Skin of body (tissue), 2 donors: ENCODE measurements around the gene ATP2C2. TPM values are rescaled to one million over a fixed set of nuclear protein-coding genes. Genes with fewer than 3 reads are reported as not detected.

Experiments used
- DNase-seq: peaks from one replicate; lab custom pipeline; 2025; lab: John Stamatoyannopoulos, UW
- total RNA-seq: library from RNA; depleted of rRNA; stranded (reverse); fragments of >200 nt; gene quantifications from one replicate; pipeline ENCODE4 v1.2.3, GENCODE V29; 2014

Gene ATP2C2
- total RNA-seq, 1 donor from 2014 or later: 25.9 TPM

DNA sequence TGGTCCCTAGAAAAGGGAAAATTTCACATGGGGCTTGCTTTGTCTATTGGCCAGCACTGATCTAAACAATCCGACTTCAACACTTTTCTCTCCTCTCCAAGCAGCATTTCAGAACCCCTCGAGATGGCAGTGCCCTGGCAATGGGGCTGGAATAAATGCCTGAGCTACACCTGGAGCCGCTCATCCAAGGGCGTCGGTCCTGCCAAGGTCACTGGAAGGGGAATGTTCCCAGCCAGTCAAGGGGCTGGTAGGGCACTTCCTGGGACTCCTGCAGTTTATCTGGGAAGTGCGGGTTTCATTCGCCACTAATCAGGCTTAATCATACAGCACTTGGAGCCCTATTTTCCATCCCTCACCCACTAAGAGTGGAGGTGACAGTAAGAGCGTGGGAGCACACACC is 119.0 kb downstream of the ATP2C2 start:
- no peak for DNase-seq

GRCh38 chr16:84489131-84489530 is 120.8 kb downstream of the ATP2C2 start:
- no peak for DNase-seq

- DNase-seq: no peak
Observed at GRCh38 chr16:84495506-84495905, 127.2 kb downstream of the ATP2C2 start.

GRCh38 chr16:84496991-84497390 is 128.7 kb downstream of the ATP2C2 start:
- no peak for DNase-seq

DNA sequence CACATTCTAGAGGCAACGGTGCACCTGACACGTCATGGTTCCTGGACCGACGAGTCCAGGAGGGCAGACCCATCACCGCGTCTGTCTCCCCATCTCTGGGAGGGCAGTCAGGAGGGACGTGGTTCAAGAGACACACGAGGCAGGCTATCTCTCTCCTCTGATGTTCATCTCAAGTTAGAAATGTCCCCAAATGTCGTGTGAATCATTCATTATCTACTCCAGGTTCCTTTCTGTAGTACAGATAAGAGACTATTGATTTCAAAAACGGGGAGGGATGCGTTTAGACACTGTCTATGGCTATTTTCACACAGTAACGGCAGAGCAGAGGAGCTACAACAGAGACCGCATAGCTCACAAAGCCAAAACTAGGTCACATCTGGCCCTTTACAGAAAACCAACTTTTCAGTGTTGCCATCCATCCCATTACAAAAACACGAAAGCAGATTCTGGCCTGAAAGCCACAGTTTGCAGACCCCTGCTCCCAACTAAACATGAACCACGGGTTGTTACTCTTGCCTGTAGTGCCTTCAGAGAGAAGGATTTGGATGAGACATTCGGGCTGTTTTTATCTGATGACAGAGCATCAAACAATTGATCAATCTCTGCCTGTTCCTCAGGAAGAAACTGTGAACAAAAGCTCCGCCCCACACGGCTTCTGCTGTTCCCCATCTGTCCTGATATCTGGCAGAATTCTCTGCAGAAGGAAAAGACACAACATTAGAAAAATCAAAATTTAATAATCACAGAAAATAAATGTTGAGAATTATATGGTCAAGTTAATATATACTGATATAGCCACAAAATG is 129.3 kb downstream of the ATP2C2 start:
- DNase-seq: no peak

DNA sequence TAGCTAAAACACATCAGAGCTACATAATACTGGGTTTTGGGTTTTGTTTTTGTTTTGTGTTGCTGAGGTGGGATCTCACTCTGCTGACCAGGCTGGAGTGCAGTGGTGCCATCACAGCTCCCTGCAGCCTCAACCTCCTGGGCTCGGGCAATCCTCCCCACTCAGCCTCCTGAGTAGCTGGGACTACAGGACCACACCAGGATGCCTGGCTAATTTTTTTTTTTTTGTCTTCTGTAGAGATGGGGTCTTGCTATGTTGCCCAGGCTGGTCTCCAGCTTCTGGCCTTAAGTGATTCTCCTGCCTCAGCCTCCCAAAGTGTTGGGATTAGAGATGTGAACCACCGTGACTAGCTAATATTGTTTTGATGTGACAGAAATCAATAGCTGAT is 129.9 kb downstream of the ATP2C2 start:
- DNase-seq: no peak

- DNase-seq: no peak
Observed at GRCh38 chr16:84498859-84499620, 130.7 kb downstream of the ATP2C2 start.

- DNase-seq: no peak
Observed at GRCh38 chr16:84499638-84500037, 131.3 kb downstream of the ATP2C2 start.

DNA sequence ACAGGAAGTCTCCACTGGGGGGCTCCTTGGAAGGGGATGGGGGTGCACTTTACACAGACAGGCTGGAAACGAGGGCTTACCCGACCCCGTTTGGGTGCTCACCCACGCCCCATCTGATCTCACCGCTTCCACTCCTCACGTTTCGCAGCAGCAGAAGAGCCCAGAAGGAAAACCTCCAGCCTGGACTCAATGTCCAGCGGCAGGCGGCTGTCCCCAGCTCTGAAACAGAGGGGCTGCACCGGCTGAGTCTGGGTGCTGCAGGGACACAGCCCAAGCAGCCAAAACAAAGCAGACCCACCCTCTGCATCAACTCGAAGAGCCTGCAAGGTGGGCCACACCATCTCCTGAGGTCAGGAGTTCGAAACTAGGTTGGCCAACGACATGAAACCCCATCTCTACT is 132.2 kb downstream of the ATP2C2 start:
- DNase-seq: no peak

DNA sequence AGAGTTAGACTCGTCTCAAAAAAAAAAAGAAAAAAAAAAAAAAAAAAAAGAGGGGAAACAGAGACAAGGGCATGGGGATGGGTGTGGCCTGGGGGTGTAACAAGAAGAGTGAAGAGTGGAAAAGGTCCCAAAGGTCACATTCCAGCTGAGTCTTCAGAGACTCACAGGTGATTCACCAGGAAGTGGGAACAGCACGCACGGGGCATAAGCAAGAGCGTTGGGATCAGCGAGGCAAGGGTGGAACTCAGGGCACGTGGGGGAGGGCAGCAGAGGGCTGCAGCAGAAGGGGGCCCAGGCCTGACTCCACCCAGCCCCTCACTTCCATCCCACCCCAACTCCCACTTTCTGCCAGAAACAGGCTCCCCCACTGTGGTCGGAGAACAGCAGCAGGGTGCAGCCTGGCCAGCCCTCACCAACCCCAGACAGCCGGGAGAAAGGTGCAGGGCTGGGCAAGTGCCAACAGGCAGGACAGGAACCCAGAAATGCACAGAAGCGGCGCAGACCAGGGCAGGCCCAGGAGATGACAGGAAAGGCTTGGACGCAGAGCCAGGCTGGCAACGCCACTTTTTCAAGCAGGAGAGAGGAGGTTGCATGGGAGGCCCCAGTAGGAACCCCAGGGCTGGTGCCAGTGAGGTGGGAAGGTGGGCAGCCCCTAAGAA is 132.9 kb downstream of the ATP2C2 start:
- no peak for DNase-seq

- DNase-seq: no peak
Observed at GRCh38 chr16:84502075-84502474, 133.7 kb downstream of the ATP2C2 start.

- DNase-seq: no peak
Observed at GRCh38 chr16:84502581-84502980, 134.2 kb downstream of the ATP2C2 start.

- DNase-seq: no peak
Observed at GRCh38 chr16:84503751-84504395, 135.5 kb downstream of the ATP2C2 start.

DNA sequence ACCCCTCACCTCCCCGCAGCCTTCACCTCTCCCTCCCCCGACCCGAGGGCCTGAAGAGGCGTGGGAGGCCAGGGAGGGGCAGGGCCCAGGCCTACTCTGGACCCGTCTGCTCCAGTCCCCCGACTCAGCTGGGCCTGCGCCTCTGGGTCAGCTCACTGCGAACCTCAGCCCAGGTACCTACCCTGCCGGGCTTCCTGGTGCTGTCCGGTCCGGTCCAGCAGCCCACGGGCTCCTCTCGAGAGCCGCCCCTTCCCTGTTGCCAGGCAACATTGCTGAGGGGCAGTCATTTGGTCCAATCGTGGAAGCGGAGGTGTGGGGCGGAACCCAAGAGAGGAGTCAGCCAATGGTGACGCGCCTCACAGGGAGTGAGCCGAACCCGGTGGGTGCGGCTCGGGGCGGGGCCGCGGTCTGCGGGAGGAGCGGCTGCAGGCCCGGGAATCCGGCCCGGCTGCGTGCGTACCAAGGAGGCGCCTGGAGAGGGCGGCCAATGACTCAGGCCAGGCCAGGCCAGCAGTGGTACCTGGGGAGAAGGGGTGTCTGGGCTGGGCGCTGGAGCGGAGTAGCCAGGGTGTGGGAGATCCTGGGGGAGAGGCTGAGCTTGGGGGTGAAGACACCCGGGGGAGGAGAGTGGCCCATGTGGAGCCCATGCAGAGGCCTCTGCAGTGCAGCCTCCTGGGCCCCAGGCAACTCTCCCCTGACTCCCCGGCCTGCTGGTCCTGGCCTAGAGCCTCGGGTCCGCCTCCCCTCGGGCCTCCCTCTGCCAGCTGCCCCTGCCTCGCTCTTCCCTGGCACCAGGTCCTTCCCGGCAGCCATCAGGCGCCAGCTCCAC is 136.3 kb downstream of the ATP2C2 start, which contains the start of gene MEAK7:
Gene MEAK7, minus strand, starts transcription at position 240 of the 829 bp plus-strand sequence. CDS start 6,573 bp downstream, outside the sequence.
- peak; percentile 95 for DNase-seq

DNA sequence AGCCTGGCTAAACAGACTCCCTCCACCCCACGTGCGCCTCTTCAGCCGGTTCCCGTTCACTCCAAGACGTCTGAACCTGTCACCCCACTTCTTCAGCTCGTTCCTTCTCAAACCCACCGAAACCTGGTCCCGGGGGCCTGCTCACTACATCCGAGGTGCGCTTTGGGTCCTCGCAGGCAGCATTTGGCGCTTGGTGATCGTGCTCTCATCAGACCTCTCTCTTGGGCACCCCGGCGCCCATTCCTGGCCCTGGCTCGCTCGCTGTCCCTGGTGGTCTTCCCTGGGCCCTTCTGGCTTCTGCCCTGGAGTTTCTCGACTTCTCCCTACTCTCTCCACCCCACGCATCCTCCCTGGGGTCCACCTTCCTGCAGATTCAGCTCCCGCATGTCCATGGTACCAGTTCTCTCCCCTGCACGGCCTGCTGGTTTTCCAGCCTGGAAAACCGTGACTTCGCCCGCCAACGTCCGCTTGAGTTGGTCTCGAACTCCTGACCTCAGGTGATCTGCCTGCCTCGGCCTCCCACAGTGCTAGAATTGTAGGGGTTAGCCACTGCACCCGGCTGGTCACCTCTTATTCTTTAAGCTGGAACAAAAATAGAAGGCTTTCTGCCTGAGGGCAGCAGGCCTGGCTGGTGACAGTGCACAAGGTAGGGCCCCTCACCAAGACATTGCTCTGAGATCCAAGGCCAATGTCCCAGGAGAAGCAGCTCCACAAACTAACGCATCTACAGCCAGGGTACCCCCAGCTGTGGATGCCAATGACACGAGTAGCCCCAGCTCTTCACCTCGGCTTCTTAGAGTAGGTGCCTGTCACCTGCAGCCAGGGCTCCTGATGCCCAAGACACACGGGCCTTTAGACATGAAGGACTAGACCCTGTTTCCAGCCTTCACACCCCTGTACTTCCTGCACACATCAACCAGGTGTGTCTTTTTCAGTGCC is 137.2 kb downstream of the ATP2C2 start:
- DNase-seq: no peak

DNA sequence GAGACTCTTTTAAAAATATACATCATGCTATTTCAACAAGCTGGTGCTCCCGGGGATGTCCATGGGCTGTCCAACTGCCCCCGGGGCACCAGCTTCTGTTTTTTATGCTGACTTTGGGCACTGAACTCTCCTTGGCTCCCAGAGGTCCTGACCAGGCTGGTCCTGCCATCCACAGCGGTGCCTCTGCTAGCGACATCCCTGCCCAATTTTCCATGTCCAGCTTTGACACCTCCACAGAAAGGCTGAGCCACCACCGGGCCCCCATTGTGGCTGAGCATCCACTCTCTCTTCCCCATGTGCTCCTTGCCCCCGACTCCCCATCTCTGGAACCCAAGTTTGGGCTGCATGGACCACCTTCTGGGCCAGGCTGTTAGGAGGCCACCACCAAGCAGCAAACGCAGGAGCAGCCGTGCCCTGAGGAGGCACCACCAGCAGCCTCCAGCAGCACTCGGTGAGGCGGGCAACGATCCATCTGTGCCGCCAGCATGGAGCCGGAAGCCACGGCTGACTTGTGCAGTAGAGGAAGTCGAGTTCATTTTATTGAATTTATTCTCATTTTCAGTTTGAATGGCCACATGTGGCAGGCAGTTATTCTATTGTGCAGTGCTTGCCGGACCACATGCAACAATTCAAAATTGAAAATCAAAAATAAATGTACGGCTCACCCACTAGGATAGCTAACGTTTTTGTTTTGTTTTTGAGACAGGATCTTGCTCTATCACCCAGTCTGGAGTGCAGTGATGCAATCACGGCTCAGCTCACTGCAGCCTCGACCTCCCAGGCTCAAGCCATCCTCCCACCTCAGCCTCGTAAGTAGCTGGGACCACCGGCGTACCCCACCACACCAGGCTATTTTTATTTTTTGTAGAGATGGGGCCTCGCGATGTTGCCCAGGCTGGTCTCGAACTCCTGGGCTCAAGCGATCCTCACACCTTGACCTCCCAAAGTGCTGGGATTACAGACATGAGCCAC is 139.0 kb downstream of the ATP2C2 start:
- DNase-seq: no peak

DNA sequence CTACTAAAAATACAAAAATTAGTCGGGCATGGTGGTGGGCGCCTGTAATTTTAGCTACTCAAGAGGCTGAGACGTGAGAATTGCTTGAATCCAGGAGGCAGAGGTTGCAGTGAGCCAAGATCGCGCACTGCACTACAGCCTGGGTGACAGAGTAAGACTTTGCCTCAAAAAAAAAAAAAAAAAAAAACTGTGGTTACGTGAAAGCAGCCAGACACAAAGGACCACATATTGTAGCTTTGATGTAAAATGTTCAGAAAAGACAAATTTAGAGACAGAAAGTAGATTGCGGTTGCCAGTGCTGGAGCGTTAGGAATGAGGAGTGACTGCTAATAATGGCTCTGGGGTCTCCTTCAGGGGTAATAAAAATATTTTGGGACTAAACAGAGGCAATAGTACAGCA is 140.2 kb downstream of the ATP2C2 start:
- DNase-seq: no peak
